ENCODE data around the gene BEND7.

Gene BEND7

GRCh38 chr10:13520194-13520593 is 8.6 kb downstream of the BEND7 start:
- FAIRE-seq: no peak

GRCh38 chr10:13518076-13518692 is 10.6 kb downstream of the BEND7 start:
- FAIRE-seq: no peak

DNA sequence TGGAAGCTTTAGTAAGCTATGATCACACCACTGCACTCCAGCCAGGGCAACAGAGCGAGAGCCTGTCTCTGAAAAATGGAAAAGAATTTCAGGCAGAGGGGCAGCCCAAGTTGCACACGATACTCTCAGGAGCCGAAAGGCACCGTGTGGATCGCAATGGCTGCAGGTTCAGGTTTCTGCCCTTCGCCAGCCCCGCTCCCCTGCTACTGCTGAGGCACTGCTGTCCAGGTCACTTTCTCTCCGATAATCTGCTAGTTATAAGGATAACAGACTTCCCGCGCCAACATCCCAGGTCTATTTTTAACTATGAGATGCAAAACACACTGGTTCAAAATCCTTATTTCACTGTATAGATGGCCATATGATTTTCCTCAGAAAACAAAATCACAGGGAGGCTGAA is 11.1 kb downstream of the BEND7 start:
- no peak for FAIRE-seq

- FAIRE-seq: no peak
Observed at GRCh38 chr10:13516176-13516575, 12.6 kb downstream of the BEND7 start.

- no peak for FAIRE-seq
Observed at GRCh38 chr10:13515467-13515866, 13.3 kb downstream of the BEND7 start.

GRCh38 chr10:13514296-13514695 is 14.5 kb downstream of the BEND7 start:
- no peak for FAIRE-seq

DNA sequence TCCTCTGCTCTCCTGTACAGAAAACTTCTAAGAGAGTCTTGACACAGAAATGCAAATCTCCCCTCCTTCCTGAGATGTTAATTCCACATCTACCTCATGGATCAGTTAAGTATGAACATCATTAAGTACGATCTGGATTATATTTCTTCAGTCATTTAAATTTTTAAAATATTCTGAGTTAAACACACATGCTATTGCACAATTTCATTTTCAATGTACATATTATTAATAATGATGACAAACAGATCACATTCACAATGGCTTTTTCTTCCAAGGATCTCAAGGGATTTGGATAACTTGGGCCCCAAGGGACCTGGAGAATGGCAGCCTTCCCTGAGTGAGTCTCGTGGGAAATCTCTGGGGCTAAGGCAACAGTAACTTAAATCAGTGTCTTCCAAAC is 16.2 kb downstream of the BEND7 start:
- FAIRE-seq: no peak

DNA sequence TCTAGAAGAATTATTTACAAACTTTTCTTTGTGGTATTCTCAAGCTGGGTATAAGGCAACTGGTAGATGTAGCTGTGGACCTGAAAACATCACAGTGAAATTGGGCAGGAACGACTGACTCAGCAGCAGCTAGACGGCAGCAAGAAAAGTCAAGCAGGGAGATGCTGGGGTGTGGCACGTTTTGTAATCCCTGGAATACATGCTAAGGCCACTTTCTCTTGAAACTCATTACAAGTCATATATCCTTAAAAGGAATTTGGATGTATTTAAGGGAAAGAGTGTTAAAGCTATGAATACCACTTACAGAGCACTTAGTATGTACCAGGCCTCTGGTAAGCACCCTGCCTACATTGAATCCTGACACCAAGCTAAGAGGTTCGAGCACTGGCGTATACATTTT is 17.4 kb downstream of the BEND7 start:
- no peak for FAIRE-seq

DNA sequence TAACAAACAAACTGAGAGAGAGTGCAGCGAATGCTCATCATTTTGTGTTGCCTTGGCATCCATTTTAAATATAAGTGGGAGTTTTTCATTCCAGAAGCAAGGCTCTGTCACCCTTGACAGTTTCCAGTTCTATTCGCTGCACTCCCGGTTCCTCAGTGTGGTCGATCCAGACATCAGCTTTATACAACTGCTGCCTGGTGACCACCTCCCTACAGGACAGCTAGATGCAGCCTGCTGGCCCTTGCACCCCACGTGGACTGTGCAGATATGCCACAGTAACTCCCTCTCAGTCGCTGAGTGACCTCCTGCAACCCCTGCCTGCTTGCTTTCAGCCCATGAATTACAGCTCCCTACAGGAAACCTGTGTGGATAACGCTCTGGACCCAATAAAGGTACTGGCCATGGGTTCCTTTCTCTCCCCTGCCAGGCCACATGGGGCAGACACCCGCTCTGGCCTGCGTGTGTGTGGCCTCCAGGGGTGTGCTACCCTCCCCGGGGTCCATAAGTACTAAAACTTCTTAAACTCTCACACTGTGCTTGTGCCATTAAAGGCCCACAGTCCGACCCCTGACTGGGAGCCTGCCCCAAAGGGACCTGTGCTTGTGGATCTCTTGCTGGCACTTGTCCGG is 23.6 kb downstream of the BEND7 start:
- FAIRE-seq: no peak

- FAIRE-seq: no peak
Observed at GRCh38 chr10:13503745-13504463, 24.9 kb downstream of the BEND7 start.

- FAIRE-seq: no peak
Observed at GRCh38 chr10:13502380-13502779, 26.4 kb downstream of the BEND7 start.

DNA sequence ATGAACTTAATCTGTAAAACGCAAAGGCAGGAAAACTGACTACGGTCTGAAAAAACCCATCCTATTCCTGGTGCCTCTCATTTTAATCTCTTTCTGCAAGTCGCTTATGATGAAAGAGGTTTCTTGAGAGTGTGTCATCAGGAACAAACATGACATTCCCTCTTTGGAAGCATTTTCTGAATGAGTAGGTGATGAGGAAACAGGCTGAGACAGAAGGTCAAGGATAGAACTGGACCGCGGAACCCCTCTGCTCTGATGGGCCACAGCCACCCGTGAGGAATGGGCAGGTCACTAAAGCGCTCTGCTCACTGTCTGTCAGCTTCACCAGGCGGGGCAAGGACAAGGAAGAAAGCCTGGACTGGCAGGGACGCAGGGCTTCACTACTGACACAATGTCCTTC is 28.6 kb downstream of the BEND7 start:
- no peak for FAIRE-seq

DNA sequence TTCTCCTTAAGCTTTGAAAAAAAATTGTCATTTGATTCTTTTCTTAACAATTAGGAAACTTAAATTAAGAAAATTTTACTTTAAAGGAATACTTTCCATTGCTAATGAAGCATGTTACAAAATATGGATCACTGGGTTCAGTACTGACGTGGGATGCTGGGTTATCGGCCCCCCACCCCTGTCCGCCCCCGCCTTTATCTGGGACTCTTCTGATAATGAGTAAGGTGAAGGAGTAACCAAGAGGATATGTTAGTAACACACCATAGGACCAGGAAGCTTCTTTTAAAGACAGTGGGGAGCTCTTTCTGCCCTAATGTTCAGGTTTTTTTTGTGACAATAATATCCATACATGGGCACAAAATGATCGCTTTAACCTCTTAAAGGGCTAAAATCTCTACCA is 29.7 kb downstream of the BEND7 start:
- no peak for FAIRE-seq

GRCh38 chr10:13496931-13497330 is 31.9 kb downstream of the BEND7 start:
- FAIRE-seq: no peak

DNA sequence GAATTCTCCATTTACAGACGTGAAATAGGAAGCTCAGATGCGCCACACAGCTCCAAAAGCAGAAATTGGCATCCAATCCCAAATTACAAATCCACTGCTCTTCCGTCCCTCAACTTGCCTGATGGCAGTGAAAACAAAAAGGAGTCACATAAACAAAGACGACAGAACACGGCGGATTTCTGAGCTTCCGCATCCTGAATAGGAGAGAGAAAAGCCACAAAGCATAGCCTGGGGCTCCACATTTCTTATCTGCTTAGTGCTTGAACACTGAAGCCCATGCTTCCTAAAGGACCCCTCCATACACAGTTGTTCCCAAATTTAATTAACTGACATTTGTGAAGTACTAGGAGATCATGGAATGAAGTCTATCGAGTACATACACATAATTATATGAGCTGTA is 32.6 kb downstream of the BEND7 start:
- FAIRE-seq: no peak

- no peak for FAIRE-seq
Observed at GRCh38 chr10:13492493-13493180, 36.2 kb downstream of the BEND7 start.

- no peak for FAIRE-seq
Observed at GRCh38 chr10:13491747-13492360, 37.0 kb downstream of the BEND7 start.

DNA sequence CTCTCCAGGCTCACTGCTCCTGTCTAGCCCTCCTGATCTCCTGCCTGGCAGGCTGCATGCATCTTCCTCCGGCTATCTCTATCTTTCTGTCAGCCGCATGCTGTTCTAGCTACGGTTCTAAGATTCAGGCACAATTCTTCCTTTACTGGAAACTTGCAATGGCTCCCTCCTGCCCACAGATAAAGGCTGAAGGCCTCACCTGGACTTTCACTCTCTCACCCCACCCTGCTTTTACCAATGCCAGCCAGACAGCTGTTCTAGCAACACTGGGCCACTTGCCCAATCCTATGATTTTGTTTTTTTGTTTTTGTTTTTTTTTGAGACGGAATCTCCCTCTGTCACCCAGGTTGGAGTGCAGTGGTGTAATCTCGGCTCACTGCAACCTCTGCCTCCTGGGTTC is 38.3 kb downstream of the BEND7 start:
- no peak for FAIRE-seq

DNA sequence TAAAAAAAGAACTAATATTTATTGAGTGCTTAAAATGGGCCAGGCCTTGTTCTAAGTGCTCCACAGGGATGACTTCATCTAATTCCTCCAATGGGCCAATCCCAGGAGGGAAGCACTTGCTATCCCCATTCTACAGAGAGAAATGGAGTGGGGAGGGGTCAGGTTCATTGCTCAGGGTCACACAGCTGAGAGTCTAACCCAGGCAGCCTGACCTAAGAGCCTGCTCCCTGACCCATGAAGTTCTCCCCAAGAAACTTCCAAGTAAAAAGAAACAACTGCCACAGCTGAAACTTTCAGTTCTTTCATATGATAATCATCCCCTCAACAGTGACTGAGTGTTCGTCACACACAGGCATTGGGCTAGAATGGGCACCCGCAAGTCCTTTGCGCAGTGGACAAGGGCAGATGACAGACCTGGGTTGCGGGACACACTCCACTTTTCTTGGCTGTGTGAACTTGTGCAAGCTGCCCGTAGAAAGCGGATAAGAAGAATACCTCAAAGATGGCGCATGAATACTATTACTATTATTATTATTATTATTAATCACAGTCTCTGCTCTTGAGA is 39.7 kb downstream of the BEND7 start:
- FAIRE-seq: no peak

- FAIRE-seq: no peak
Observed at GRCh38 chr10:13485623-13486022, 43.2 kb downstream of the BEND7 start.

DNA sequence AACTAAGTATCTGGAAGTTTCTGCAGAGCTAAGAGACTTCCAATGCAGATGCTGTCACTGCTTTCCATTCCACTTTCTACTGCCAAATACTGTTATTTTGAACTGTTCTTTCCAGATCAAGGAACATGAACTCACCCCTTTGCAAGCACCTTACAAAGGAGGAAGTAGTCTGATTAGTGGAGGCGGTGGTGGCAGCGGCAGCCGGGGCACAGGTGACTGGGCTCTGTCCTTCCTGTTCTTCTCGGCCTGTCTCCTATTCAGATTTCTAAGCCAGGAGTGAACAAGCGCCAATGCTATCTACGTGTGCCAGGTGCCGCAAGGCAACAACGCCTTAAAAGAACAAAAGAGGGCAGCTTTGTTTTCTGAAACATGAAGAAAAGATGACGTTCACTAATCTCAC is 44.9 kb downstream of the BEND7 start:
- no peak for FAIRE-seq

DNA sequence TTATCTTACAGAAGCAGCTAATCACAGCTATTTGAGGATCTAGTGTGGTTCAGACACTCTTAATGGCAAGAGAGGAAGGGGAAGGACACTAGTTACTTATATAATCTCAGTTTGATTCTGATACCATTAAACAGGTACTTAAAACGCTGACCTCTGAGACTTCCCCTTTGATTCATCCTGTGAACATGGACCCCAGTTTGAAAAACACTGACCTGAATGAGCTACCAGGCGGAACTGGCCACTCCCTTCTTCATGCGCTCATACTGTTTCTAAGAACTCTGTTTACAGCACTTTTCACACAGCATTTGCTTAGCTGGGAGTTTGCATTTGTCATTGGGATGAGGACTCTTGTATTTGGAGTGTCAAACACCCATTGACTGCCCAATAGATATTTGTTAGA is 45.7 kb downstream of the BEND7 start:
- no peak for FAIRE-seq

- FAIRE-seq: no peak
Observed at GRCh38 chr10:13481690-13482089, 47.1 kb downstream of the BEND7 start.

Measured in A204.1 (cell line).